ENCODE data around the gene ETV6.
"Not testable (repeated sequence)": the region's sequence is repeated elsewhere in the genome, so short reads cannot be mapped to it uniquely, and the experiment has no call there.

Gene ETV6

DNA sequence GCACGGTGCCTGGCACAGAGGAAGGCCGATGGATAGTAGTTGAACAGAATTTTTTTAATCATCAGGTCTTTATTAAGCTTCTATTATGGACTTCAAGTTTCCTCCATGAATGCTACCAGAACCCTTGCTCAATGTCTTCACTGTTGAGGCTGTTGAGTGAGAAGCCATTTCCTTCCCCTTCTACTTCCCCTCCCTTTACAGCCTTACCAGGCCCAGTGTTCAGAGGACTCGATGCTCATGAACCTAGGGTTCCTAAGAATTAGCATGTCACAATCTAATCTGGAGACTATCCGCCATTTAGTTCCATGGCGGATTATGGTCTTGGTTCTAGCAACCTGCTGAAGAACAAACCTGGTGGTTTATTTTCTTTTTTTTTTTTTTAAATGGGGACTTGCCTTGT lies 17.7 kb downstream of the ETV6 start:
- no peak for DNase-seq (ENCODE audit: low read depth, low spot score)

DNA sequence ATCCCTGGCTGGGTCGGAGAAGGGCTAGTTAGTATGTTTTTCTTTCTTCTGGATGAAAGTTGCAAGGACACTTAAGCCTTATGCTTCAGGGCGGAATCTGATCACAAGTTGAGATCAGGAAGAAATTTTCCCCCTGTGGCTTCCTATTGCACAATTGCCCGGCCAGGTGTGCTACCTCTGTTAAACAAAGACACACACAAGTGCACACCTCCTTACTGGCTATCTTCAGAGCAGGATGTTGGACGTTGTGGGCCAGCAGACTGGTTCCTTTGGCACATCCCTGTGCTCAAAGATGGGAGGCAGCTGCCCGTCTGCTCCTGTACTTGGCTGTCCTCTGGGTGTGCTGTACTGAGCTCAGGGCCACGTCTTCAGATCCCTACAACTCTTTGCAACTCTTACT lies 19.1 kb downstream of the ETV6 start:
- DNase-seq (ENCODE audit: low read depth, low spot score): no peak

DNA sequence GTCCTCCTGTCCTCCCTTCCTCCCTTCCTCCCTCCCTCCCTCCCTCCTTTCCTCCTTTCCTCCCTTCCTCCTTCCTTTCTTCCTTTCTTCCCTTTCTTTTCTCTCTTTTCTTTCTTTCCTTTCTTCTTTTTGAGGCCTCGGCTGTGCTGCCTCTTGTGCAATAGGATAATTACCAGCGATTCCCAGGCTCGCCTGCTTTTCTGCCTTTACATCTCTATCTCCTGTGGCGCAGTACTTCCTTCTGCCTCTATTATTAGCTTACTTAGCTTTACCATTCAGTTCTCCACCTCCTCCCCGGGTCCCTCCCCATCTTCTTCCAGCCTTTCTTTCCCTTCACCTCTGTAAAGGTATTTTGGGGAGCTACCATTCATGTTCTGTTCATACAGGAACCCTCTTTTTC lies 19.9 kb downstream of the ETV6 start:
- DNase-seq (ENCODE audit: low read depth, low spot score): no peak

DNA sequence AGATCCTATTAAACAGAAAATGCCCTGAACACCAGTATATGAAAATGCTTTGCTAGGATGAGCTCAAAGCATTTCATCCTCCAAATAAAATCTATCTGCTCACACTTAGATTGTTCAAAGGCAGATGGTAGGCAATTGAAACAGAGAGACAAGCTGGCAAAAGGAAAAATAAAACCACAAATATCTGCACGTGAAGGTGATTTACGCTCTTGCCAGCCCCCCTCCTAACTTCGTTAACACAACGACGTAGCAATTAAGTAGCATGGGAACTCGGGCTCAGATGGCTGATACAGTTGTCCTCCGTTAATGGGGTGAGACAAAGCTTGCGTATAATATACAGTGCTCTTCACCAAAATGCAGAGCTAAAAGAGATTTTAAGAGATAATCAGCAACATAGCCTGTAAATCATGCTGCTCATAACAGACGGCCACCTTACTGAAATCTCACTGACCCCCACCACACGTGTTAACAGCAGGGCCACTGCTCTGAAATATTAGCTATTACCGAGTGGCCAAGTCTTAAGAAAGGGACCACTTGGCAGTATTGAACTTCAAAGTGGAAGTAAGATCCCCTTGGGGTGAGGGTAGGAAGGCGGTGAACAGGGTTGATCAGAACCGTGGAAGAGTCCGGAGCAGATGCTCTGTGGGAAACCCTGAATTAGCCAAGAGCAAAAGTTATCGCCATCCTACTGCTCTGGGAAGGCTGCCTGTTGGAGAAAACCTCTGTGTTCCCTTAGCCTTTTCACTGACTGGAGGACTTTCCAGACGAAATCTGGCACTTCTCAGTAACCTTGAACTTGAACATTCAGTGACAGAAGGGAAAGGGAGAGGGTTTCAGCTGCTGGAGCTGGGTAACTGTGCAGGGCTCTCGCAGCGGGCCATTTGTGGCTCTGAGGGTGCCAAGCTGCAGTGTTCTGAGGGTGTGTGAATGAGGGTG lies 23.1 kb downstream of the ETV6 start:
- DNase-seq (ENCODE audit: low read depth, low spot score): no peak

DNA sequence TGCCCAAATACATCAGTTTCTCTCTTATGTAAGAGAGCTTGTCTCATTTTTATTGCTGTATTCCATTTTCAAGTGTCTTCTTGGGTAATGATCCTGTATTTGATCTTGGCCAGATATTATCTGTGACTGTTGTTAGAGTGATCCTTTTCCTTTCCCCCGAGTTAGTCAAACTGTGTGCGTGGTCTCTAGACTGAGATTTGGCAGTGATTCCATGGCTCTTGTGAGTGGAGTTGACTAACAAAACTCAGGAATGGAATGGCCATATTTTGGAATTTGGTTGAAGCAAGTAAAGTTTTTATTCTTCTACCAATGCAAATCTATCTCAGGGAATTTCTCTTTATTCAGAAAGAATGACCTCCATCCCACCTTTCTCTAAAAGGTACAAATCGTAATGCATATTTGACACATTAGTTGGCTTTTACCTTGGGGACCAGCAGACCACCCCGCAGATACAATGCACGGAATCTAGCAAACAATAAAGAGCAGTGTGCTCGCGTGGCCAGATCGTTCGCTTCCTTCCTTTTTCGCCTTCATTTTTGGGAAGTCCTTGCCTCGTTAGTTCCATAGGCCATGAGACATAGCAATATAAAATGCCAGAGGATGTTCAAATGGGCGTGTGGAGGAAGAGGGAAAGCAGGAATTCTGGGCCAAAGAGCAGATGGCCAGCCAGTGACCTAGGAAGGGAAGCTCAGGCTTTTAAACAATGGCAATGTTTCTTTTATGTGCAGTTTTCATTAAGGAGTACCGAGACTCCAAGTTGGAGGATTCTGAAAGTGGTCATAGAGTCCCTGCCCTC lies 24.4 kb downstream of the ETV6 start:
- no peak for DNase-seq (ENCODE audit: low read depth, low spot score)

DNA sequence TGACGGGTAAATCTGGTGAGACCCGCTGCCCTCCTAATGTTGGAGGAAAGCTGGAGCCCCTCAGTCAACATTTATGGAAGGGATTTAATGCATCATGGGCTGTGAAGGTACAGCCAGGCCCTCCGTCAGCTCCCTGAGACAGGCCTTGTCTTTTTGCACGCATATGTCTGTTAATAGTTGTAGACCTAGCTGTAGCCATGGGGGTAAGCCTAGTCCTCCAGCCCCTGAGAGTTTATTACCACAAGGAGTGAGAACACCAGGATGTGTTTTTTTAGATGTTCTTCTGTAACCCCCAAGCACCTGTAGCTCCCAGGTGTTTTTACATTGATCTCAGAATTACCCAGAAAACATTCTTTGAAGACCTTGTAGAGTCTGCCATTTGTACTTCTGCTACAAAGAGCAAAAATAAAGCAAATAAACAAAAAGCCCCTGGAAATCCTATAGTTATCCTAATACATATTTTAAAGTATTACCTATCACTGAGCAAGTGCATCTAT lies 25.5 kb downstream of the ETV6 start:
- no peak for DNase-seq (ENCODE audit: low read depth, low spot score)

DNA sequence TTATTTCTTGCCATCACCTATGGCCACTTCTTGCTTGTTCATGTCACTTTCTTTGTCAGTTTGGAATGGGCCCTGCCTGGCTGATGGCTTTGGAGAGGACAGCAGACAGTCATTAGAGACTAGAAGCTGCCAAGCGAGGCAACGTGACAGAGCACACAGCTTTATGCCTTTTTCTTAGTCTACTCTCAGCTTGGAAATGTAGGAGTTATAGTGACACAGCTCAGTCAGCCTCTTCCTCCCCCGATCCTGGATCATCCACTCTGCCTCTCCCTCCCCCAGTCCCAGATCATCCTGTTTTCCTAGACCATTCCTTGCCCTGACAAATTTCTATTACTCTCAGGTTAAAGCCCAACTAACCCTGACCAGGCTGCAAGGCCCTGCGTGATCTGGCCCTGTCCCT lies 26.6 kb downstream of the ETV6 start:
- no peak for DNase-seq (ENCODE audit: low read depth, low spot score)

DNA sequence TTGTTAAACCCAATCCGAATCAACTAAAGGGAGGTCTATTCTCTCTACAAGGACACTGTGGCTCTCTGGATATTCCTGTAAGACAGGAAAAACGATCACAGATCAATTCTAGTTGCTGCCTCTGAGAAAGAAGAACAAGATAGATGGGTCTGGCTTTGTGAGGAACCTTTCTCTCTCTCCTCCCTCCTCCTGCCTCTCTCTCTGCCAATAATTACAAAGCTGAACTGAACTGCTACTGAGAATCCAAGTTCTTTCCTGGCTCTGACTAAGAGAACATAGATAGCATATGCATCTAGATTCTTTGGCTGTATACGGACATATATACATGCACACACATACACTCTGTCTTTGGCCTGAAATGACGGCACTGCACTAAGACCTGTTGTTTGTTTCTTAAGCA lies 27.6 kb downstream of the ETV6 start:
- DNase-seq (ENCODE audit: low read depth, low spot score): no peak

DNA sequence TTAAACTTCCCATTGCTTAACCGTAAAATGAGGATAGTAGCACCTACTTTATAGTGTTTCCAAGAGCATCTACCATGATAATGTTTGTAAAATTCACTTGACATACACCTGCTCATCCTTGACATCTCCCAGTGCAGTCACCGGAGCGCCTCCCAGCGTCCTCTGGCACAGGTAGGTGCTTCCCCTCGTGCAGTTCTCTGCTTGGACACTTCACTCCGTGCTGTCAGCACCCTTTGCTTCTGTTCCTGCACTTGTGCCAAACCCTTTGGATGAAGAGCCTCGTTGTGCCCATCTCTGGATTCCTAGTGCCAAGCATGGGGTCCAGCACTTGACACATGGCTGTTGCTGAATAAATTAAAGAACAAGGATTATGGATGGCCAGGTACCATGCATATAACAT lies 28.3 kb downstream of the ETV6 start:
- no peak for DNase-seq (ENCODE audit: low read depth, low spot score)

DNA sequence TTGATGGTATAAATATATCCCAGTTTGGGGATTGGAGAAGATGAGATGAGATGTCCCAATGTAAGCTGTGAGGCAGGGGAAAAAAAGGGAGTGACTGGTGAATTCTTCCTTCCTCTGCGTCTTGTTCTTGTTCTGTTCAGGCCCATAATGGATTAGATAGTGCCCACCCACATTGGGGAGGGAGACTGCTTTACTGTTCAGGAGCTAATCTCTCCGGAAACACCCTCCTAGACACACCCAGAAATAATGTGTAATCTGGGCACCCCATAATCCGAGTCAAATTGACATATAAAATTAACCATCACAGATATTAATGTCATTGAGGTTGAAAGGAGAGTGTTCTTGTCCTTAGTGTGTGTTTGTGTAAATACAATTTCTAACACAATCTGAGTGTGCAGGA lies 29.3 kb downstream of the ETV6 start:
- DNase-seq (ENCODE audit: low read depth, low spot score): no peak

DNA sequence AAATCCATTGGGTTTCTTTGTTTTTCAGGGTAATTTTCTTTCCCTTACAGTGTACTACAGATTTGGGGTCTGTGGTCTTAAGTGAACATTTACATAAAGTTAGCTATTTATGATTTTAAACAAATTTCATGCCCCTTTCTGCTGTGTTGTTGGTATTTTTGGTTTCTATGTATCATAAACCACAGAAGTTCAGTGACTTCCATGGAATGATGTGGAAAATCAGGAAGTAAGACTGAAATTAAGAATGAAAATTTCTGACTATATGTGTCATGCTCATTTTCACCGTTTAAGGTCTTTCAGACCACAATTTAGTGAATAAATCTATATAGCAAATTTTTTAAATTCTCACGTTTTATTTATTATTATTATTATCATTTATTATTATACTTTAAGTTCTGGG lies 31.7 kb downstream of the ETV6 start:
- DNase-seq (ENCODE audit: low read depth, low spot score): no peak

DNA sequence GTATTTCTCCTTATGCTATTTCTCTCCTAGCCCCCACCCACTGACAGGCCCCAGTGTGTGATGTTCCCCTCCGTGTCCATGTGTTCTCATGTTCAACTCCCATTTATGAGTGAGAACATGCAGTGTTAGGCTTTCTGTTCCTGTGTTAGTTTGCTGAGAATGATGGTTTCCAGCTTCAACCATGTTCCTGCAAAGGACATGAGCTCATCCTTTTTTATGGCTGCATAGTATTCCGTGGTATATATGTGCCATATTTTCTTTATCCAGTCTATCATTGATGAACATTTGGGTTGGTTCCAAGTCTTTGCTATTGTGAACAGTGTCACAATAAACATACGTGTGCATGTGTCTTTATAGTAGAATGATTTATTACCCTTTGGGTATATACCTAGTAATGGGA lies 32.2 kb downstream of the ETV6 start:
- DNase-seq (ENCODE audit: low read depth, low spot score): not testable (repeated sequence)

DNA sequence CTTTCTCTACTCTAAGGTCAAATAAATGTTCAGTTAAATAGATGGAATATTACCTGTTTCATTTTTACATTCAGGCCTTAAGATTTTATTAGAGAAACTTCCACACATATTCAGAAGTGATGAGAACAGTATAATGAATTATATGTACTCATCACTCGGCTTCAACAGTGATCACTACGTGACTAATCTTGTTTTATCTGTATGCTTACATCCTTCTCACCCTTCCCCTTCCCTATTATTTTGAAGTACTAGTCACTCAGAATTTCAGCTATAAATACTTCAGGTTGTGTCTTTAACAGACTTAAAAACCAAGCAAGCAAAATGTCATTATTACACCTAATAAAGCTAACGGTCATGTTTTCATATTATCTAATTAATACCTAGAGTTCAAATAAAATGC lies 34.9 kb downstream of the ETV6 start:
- no peak for DNase-seq (ENCODE audit: low read depth, low spot score)

DNA sequence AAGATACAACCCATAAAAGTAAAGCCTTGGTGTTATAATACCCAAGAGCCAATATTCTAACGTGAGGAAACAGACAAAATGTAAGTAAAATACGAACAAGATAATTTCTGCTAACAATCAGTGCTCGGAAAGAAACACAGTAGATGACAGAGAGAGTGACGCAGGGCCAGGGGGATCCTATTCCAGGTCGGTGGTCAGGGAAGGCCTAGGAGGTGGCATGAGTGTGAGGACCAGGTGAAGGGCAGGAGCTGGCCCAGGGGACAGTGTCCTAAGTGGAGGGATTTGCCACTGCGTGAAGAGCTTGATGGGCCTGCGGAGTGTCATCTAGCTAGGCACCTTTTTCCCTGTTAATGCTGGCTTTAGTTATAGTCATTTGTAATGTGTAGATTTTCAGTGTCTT lies 35.3 kb downstream of the ETV6 start:
- no peak for DNase-seq (ENCODE audit: low read depth, low spot score)

DNA sequence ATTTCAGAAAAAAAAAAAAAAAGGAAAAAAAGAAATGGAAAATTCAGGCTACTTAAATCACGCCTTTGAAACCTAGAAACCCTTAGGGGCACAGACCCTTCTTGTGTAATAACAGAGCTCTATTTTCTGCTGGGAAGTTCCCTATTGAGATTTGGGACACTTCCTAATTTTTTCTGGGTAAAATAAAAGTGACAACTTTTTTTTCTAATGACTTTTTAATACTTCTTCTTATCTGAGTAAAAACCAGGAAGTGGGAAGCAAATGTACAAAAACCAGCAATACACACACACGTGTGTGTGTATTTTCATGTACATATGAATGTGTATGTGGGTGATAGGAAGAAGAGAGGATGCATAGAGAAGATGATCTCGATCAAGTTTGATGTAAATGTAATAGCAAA lies 35.8 kb downstream of the ETV6 start:
- DNase-seq (ENCODE audit: low read depth, low spot score): no peak

DNA sequence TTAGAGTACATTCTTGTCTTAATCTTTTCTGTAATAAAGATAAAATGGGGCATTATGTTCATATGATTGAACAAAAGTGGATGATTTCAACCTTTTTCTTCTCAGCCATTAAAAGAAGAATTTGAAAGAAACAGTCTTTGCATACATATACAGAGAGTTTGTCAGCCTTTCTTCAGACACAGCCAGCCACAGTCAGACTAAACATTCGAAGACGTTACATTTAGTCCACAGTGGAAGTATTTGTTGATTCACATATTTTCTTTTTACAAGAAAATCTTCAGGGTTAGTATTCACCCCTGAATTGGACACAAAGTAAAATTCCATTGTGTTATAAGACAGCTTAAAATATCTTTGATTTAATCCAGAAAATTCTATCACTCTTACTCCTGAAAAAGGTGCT lies 36.2 kb downstream of the ETV6 start:
- no peak for DNase-seq (ENCODE audit: low read depth, low spot score)

DNA sequence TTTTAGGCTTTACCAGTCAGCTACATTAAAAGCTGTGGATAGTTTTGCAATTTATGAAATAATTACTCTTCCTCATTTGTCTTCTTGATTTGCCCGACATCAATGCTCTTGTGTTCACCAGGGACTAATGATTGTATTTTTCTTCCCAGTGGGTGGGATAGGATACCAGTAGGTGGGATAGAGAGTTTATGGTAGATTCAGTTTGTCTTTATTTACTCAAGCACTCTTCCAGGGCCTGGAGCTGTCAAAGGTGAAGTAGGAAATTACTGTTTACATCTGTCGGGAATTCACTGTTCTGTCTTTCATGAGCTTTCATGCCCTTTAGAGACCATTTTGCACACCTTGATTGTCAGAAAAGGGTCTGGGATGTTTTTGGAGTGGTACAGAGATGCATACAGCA lies 36.6 kb downstream of the ETV6 start:
- DNase-seq (ENCODE audit: low read depth, low spot score): no peak

DNA sequence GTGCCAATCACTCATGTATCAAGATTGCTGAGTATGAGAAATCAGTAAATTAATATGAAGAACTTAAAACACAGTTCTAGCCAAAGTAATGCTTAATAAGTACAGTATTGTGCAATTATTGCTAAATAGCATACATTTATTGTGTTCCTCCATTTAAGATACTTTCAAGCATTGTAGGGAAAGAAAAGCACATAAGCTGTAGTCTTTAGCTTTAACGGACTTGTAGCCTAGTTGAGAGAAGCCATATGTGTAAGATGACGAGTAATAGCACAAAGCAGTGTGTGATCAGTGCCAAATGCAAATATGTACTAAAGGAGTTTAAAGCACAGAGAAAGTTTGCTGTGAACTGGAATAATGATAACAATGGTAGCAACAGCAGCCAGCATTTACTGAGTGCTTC lies 38.1 kb downstream of the ETV6 start:
- no peak for DNase-seq (ENCODE audit: low read depth, low spot score)

DNA sequence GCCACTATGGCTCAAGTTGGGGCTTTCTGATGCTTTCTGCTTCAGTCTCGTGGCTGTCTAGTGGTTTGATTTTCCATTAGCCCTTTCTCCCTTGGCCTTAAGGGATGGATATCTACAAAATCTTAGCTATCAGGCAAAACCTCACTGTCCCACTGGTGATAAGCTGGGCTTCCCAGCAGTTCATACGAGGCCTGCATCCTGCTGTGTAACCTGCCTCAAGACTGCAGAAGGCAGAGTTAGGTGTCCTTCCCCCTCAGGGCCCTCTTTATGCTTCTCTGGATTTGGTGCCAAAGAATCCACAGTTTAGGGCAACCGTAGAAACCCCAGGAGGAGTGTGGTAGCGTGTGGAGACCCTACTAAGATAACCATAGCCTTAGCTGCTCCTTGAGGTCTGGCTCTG lies 38.9 kb downstream of the ETV6 start:
- no peak for DNase-seq (ENCODE audit: low read depth, low spot score)

DNA sequence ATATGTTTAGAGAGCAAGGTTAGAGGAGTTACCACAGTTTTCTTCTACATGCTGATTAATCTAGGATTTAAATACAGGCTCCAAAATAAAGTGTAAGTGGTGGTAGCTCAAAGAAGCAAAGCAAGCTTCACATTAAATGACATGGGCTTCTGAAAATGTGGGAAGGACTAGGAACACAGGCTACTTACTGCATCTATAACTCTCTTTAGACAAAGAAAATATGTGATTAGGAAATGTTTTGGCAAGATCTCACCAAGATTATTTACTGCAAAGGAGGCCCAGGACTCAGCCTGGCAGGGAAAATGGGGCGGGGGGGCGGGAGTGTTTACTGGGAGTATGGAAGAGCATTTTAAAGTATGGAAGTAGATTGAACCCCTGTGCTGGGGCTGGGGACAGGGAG lies 39.4 kb downstream of the ETV6 start:
- DNase-seq (ENCODE audit: low read depth, low spot score): no peak

DNA sequence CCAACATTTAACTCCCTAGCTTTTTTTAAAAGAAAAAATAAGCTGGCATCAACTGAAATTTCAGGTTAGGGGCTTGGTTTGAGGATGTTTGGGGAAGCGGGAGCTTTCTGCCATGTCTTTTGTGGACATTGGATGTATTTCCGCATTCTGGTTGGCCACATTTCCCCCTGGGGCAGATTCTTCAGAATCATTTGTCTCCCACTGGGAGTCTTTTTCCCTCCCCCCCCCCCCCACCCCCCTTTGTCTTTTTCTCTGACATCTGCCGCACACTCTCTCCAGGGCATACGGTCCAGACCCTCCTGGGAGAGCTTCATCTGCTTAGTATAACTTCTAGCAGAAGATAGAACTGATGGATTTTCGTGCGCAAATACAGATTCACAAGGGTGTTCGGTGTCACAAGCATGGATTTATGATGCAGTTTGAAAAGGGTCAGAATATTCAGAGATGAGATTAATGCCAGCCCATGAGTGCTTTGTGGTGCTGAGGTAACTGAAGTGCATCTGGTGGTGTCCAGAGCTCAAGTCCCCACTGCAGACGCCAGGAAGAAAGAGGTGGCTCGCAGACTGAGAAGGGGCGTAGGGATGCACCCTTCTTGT lies 40.2 kb downstream of the ETV6 start:
- no peak for DNase-seq (ENCODE audit: low read depth, low spot score)

DNA sequence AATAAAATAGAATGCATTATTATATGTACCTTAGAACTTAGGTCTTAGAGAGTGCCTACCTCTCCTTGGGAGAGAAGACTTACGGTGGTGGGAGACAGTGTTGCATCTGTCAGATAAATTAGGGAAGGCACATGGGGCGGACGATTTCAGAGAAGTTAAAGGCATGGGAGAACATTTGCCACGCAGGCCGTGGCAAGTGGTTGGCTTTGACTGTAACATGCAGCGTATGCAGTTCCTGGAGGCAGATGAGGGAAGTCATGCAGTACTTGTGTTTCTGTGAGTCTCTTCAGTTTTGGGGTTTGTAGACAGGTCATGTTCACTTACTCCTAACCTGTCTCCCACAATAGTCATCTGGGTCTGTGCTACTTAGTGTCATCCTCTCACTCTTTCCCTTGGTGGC lies 43.6 kb downstream of the ETV6 start:
- no peak for DNase-seq (ENCODE audit: low read depth, low spot score)
